Epithelial cell of proximal tubule (primary cell): ENCODE data around the gene SYTL4. TPM values are rescaled to one million over a fixed set of nuclear protein-coding genes. Genes with fewer than 3 reads are reported as not detected.
A peak's percentile ranks its signal among the peaks of the same experiment; 100 is the strongest.

ENCODE experiments used
- DNase-seq: peaks from one replicate; pipeline ENCODE4 v3.0.0-alpha.2; 2011; ENCODE audit warnings: low read depth
- H3K4me3 ChIP-seq: 2 replicates; pipeline ENCODE4 v1.5.1; 2011; ENCODE audit warnings: low read depth, mild to moderate bottlenecking, low read length
- CTCF ChIP-seq: conservative IDR thresholded peaks from 2 replicates; pipeline ENCODE4 v1.5.1; 2012; ENCODE audit warnings: low read depth, mild to moderate bottlenecking, low read length
- total RNA-seq: library from RNA; depleted of rRNA; stranded (reverse); fragments of >200 nt; gene quantifications from 2 replicates; pipeline ENCODE4 v1.2.3, GENCODE V29; 2015

SYTL4 gene
- total RNA-seq, 1 donor from 2014 or later, result 8.0 TPM

GRCh38 chrX:100695302-100695701 is 36.6 kb downstream of the SYTL4 start:
- no peak overlapping the region for H3K4me3 ChIP-seq
- TF ChIP-seq CTCF, result no peak
- no peak for DNase-seq

- no peak for TF ChIP-seq CTCF
- no peak overlapping the region for H3K4me3 ChIP-seq
These were observed 44.4 kb downstream of the SYTL4 start for GRCh38 chrX:100687546-100687945.

GRCh38 chrX:100687128-100687527 is 44.8 kb downstream of the SYTL4 start:
- no peak overlapping the region for H3K4me3 ChIP-seq
- no peak for DNase-seq
- no peak for TF ChIP-seq CTCF

More at GRCh38 chrX:100687546-100687945, 44.4 kb downstream of the SYTL4 start:
- DNase-seq, result no peak

GRCh38 chrX:100685997-100686305 is 46.0 kb downstream of the SYTL4 start:
- no peak overlapping the region for H3K4me3 ChIP-seq
- TF ChIP-seq CTCF, result no peak
- DNase-seq, result no peak

- H3K4me3 ChIP-seq, result no peak overlapping the region
- TF ChIP-seq CTCF, result peak; percentile 84
- peak; percentile 31 for DNase-seq
These were observed 46.5 kb downstream of the SYTL4 start for GRCh38 chrX:100685284-100685996.

- no peak for TF ChIP-seq CTCF
- no peak for DNase-seq
- H3K4me3 ChIP-seq, result no peak overlapping the region
These were observed 49.0 kb downstream of the SYTL4 start for GRCh38 chrX:100682939-100683338.

- TF ChIP-seq CTCF, result no peak
- no peak overlapping the region for H3K4me3 ChIP-seq
- DNase-seq, result no peak
These were observed 50.3 kb downstream of the SYTL4 start for GRCh38 chrX:100681599-100681998.
